Pancreas (tissue), 10 donors: ENCODE measurements around the gene SEMA3G. TPM values are rescaled to one million over a fixed set of nuclear protein-coding genes. Genes with fewer than 3 reads are reported as not detected.

ENCODE experiments used
- ATAC-seq, 4 donors: fragments of 200-7000 bp; cut with Tn5 transposase; one replicate each; pipeline versions ENCODE4 v1.8.0 to v1.9.1; 2020; ENCODE audit warnings: mild to moderate bottlenecking in 4 of 4, moderate library complexity in 4 of 4
- DNase-seq, 6 donors: peaks; one replicate each; pipeline ENCODE4 v3.0.0-alpha.2; 2020
- FAIRE-seq: peaks from 2 replicates; lab custom pipeline; 2012; peaks lifted over from hg19 to GRCh38; lab: Jason Lieb, UNC
- H3K27ac ChIP-seq, 4 donors: fragments of 200-600 bp; sonication (generic); 1 replicate in 3 of 4; 2 replicates in 1 of 4; pipeline versions ENCODE4 v1.5.0 to v1.8.0; 2020
- H3K27me3 ChIP-seq, 4 donors: fragments of 200-600 bp; one replicate each; pipeline ENCODE4 v1.8.0; 2021
- H3K36me3 ChIP-seq, 3 donors: fragments of 200-600 bp; sonication (generic) in 1 of 3; one replicate each; pipeline versions ENCODE4 v1.5.0 to v1.8.0; 2020 to 2021
- H3K4me1 ChIP-seq, 3 donors: fragments of 200-600 bp; one replicate each; pipeline ENCODE4 v1.8.0; 2021
- H3K4me3 ChIP-seq, 4 donors: fragments of 200-600 bp; sonication (generic) in 2 of 4; one replicate each; pipeline versions ENCODE4 v1.5.0 to v1.8.0; 2020 to 2021
- H3K9me3 ChIP-seq, 4 donors: fragments of 200-600 bp; one replicate each; pipeline ENCODE4 v1.8.0; 2021
- CTCF ChIP-seq, 4 donors: fragments of 200-600 bp; sonication (generic) in 3 of 4; IDR thresholded peaks; one replicate each; pipeline versions ENCODE4 v1.5.0 to v1.8.0; 2021; ENCODE audit warnings: antibody characterized with exemption in 4 of 4
- WGBS, 2 donors: extraction: QIAGEN DNeasy Blood & Tissue Kit; methylation state at CpG; one replicate each; pipeline ENCODE4 v1.1.7; 2013; 5-methylcytosine and 5-hydroxymethylcytosine counted together
- intact Hi-C, 3 donors: fragments of 100-400 bp; cut with DNase I; formaldehyde crosslinking; loops; one replicate each; pipeline versions ENCODE4 v1.11.1 to v1.14.2; 2022
- polyA plus RNA-seq, 2 donors: library from polyadenylated mRNA; stranded (reverse); fragments of 200-250 nt; gene quantifications; one replicate each; pipeline ENCODE4 v1.2.3, GENCODE V29; 2013
- total RNA-seq, 6 donors: library from RNA; stranded (reverse); fragmentation: NEBNext Ultra II Directional in 4 of 6; extraction: Animal tissue kit (Norgen Biotek cat#: 25700) in 4 of 6; gene quantifications; one replicate each; pipeline versions ENCODE4 v1.2.1 to v1.2.4, GENCODE V29; 2021 to 2023
- donor health status: healthy with polysubstance abuse.
- donor health status: DM: no; HTN: no; CAD: no; lungs with moderate emphysema.
- donor health status: DM: no; HTN: no; CAD: no.
- donor health status: control.
- donor health status: control.
- donor health status: Bipolar disorder and iron deficiency.
- donor health status: DM: yes; HTN: yes; CAD: no.
- donor health status: DM: no; HTN: no; CAD: no.
- donor health status: DM: no; HTN: no; CAD: no.
- donor health status: DM: yes; HTN: yes; CAD: no.

Gene SEMA3G
- total and polyA plus RNA-seq, 8 donors, result 0.75 to 5.4 (median 2.8) TPM

DNA sequence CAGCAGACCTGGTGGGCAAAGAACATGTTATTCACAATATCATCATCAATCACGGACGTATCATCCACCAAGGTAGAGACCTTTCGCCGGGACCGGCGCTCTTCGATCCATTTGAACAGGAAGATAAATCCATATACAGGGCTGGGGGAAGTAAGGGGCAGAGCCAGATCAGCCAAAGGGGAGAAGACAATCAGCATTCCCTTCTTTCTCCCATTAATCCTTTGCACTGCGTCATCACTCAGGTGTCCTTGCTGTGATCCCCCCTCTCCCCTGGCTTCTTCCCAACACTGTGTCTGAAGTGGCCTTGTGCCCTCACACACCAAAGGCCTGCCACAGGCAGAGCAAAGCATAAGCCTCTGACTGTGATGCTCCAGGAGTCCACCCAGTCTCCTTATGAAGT is 36.4 kb downstream of the SEMA3G start:
- no peaks in the 10 kb centered on the region for H3K9me3 ChIP-seq
- peak overlapping the region in 1 of 4 donors; percentile 97 for H3K4me3 ChIP-seq
- peaks cover 10 to 29% (median 28%) of the 10 kb centered on the region in 3 donors for H3K4me1 ChIP-seq
- intact Hi-C loops, result no loop called here
- H3K36me3 ChIP-seq, result peaks cover 0 to 28% (median 8%) of the 10 kb centered on the region in 3 donors
- TF ChIP-seq CTCF (IDR thresholded peaks at IDR 0.05), result no peak
- no peak for ATAC-seq
- WGBS, 2 donors, result 79 to 84% methylated on average over 8 of the region's 8 CpGs
- no peak overlapping the region for H3K27ac ChIP-seq
- FAIRE-seq, result no peak
- no peaks in the 10 kb centered on the region for H3K27me3 ChIP-seq
- peak in 1 of 6 donors; percentile 30 for DNase-seq

DNA sequence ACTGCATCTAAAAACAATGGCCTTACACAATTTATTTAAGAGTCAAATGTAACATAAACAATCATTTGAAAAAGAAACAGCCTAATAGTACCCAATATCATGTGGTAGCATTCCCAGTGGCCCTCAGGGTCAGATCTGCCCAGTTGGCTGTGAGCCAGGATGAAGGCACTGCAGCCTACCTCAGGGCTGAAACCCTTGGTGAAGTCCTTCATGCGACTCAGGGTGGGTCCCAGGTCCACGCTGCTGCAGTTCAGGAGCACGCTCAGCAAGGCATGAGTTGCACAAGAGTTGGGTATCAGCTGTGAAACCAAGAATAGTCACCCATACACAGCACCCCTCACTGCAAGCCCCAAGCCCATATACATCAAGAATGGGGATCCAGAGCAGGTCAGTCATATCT is 37.1 kb downstream of the SEMA3G start:
- peaks cover 10 to 28% (median 25%) of the 10 kb centered on the region in 3 donors for H3K4me1 ChIP-seq
- ATAC-seq (no peak), DNase-seq (peak in 3 of 6 donors; percentile 53 to 75 (median 57)), FAIRE-seq (no peak)
- 85 to 88% methylated on average over 3 of the region's 3 CpGs for WGBS, 2 donors
- H3K27ac ChIP-seq, result no peak overlapping the region
- H3K36me3 ChIP-seq, result peaks cover 0 to 35% (median 8%) of the 10 kb centered on the region in 3 donors
- no peaks in the 10 kb centered on the region for H3K27me3 ChIP-seq
- H3K4me3 ChIP-seq, result no peak overlapping the region
- intact Hi-C loops, result no loop called here
- H3K9me3 ChIP-seq, result no peaks in the 10 kb centered on the region
- TF ChIP-seq CTCF (IDR thresholded peaks at IDR 0.05), result no peak

DNA sequence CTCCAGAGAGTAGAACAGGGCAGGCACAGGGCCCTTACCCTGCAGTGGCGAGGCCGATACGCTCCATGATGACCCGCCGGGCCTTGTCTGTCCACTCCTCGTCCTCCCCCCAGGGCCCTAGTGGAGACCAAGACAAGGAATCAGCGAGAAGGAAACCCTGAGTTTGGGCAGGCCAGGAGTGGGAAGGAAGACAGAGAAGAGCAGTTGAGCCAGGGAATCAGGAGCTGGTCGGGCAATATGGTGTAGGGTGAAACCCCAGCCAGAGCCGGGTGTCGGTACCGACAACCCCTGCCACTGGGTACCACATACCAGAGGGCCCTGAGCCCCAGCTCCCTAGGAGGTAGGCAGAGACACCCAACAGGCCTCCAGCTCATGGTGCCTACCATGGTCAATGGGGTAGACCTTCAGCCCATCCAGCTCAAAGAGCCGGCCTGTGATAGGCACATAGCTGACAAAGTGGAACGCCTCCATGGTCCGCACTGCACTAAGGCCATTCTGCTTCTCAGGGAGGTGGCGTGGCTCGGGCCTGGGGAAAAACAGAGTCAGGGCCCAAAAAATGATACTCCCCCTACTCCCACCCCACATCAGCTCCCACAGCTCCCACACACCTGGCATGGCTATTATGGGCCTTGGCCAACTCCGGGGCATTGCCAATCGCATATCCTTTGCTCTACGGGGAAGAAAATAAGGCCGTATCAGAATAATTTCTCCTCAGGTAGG is 38.0 kb downstream of the SEMA3G start:
- no peak overlapping the region for H3K27ac ChIP-seq
- no peak overlapping the region for H3K4me3 ChIP-seq
- ATAC-seq (no peak), FAIRE-seq (no peak), DNase-seq (peak in 3 of 6 donors; percentile 23 to 55 (median 34))
- WGBS, 2 donors, result 94 to 95% methylated on average over 20 of the region's 20 CpGs
- intact Hi-C loops, result no loop called here
- H3K9me3 ChIP-seq, result no peaks in the 10 kb centered on the region
- H3K27me3 ChIP-seq, result no peaks in the 10 kb centered on the region
- peaks cover 0 to 43% (median 14%) of the 10 kb centered on the region in 3 donors for H3K36me3 ChIP-seq
- no peak for TF ChIP-seq CTCF (IDR thresholded peaks at IDR 0.05)
- H3K4me1 ChIP-seq, result peaks cover 3 to 21% (median 17%) of the 10 kb centered on the region in 3 donors

- no peak for FAIRE-seq
- Histone ChIP-seq H3K27ac (no peak overlapping the region), H3K4me1 (peaks cover 0 to 17% (median 10%) of the 10 kb centered on the region in 3 donors), H3K9me3 (no peaks in the 10 kb centered on the region), H3K4me3 (no peak overlapping the region), H3K36me3 (peaks cover 0 to 49% (median 16%) of the 10 kb centered on the region in 3 donors), H3K27me3 (no peaks in the 10 kb centered on the region)
- TF ChIP-seq CTCF (IDR thresholded peaks at IDR 0.05), result no peak
- intact Hi-C loops, result no loop called here
- DNase-seq, result peak in 3 of 6 donors; percentile 31 to 69 (median 44)
- ATAC-seq, result no peak
- WGBS, 2 donors, result 91 to 92% methylated on average over 10 to 11 of the region's 11 CpGs
Observed at GRCh38 chr3:52406231-52406661, 38.7 kb downstream of the SEMA3G start.

GRCh38 chr3:52405601-52406110 is 39.2 kb downstream of the SEMA3G start:
- no peak for DNase-seq
- intact Hi-C loops, result no loop called here

More at GRCh38 chr3:52405601-52406110, 39.2 kb downstream of the SEMA3G start:
- ATAC-seq, result no peak
- Histone ChIP-seq H3K4me1 (peaks cover 0 to 17% (median 10%) of the 10 kb centered on the region in 3 donors), H3K4me3 (no peak overlapping the region), H3K27ac (no peak overlapping the region), H3K36me3 (peaks cover 0 to 49% (median 16%) of the 10 kb centered on the region in 3 donors), H3K27me3 (no peaks in the 10 kb centered on the region), H3K9me3 (no peaks in the 10 kb centered on the region)
- 85 to 92% methylated on average over 4 of the region's 4 CpGs for WGBS, 2 donors
- no peak for FAIRE-seq
- no peak for TF ChIP-seq CTCF (IDR thresholded peaks at IDR 0.05)
